Smooth muscle cell (in vitro differentiated cells): Measurements from ENCODE around the gene TREM1. TPM values are rescaled to one million over a fixed set of nuclear protein-coding genes. Genes with fewer than 3 reads are reported as not detected.

ENCODE experiments used
- DNase-seq: peaks from one replicate; lab custom pipeline; 2025; ENCODE audit not compliant: unreplicated experiment; lab: John Stamatoyannopoulos, UW
- H2AFZ ChIP-seq: fragments of 200-600 bp; sonication (generic); 2 replicates; pipeline ENCODE4 v1.6.0; 2016; ENCODE audit warnings: antibody characterized with exemption, low read depth, mild to moderate bottlenecking
- H3F3A ChIP-seq: fragments of 200-600 bp; sonication (generic); 2 replicates; pipeline ENCODE4 v1.6.0; 2017; ENCODE audit warnings: antibody characterized with exemption, low read depth
- H3K27ac ChIP-seq: fragments of 200-600 bp; sonication (generic); 2 replicates; pipeline ENCODE4 v1.5.1; 2016; ENCODE audit warnings: low read depth, mild to moderate bottlenecking
- H3K27me3 ChIP-seq: fragments of 200-600 bp; sonication (generic); 2 replicates; pipeline ENCODE4 v1.6.1; 2016; ENCODE audit warnings: low read depth, mild to moderate bottlenecking
- H3K36me3 ChIP-seq: fragments of 200-600 bp; sonication (generic); 2 replicates; pipeline ENCODE4 v1.5.1; 2016; ENCODE audit warnings: low read depth
- H3K4me1 ChIP-seq: fragments of 200-600 bp; sonication (generic); 2 replicates; pipeline ENCODE4 v1.5.1; 2016; ENCODE audit warnings: low read depth
- H3K4me2 ChIP-seq: fragments of 200-600 bp; sonication (generic); 2 replicates; pipeline ENCODE4 v1.6.0; 2016; ENCODE audit warnings: mild to moderate bottlenecking
- H3K4me3 ChIP-seq: fragments of 200-600 bp; sonication (generic); 2 replicates; pipeline ENCODE4 v1.5.1; 2016; ENCODE audit warnings: mild to moderate bottlenecking
- H3K79me2 ChIP-seq: fragments of 200-600 bp; sonication (generic); 2 replicates; pipeline ENCODE4 v1.6.0; 2016; ENCODE audit warnings: low read depth, mild to moderate bottlenecking
- H3K9ac ChIP-seq: fragments of 200-600 bp; sonication (generic); 2 replicates; pipeline ENCODE4 v1.6.0; 2016; ENCODE audit warnings: low read depth
- H3K9me3 ChIP-seq: fragments of 200-600 bp; sonication (generic); replicated peaks from 2 replicates; pipeline ENCODE4 v1.5.1; 2016; ENCODE audit warnings: low read depth
- H4K20me1 ChIP-seq: fragments of 200-600 bp; sonication (generic); 2 replicates; pipeline ENCODE4 v1.6.0; 2016; ENCODE audit warnings: low read depth
- CTCF ChIP-seq: fragments of 200-600 bp; sonication (generic); IDR thresholded peaks from 2 replicates; pipeline ENCODE4 v1.5.1; 2017; ENCODE audit warnings: borderline replicate concordance, mild to moderate bottlenecking, antibody characterized with exemption; ENCODE audit not compliant: insufficient read depth, poor library complexity, severe bottlenecking
- WGBS: methylation state at CpG from one replicate; pipeline ENCODE4 v1.1.7; 2016; ENCODE audit warnings: low lambda C conversion rate; 5-methylcytosine and 5-hydroxymethylcytosine counted together
- polyA plus RNA-seq: library from polyadenylated mRNA; unstranded; fragments of >200 nt; fragmentation: Nextera tagmentation; extraction: Ambion mirVana; gene quantifications from 2 replicates; pipeline ENCODE4 v1.2.1, GENCODE V29; 2016
- total RNA-seq: library from RNA; depleted of rRNA; stranded (reverse); fragments of >200 nt; gene quantifications from 2 replicates; pipeline ENCODE4 v1.2.3, GENCODE V29; 2014

The TREM1 gene
- total and polyA plus RNA-seq, 2 experiments from 2014 or later, result 6.9 to 14.1 TPM

GRCh38 chr6:41331401-41332150 is 45.1 kb upstream of the TREM1 start:
- H4K20me1 ChIP-seq, result no peaks in the 10 kb centered on the region
- H3F3A ChIP-seq, result no peaks in the 10 kb centered on the region
- no peak for TF ChIP-seq CTCF
- H3K4me3 ChIP-seq, result no peak overlapping the region
- no peaks in the 10 kb centered on the region for H3K9me3 ChIP-seq
- 89% methylated on average over 11 of the region's 11 CpGs for WGBS
- H3K9ac ChIP-seq, result no peak overlapping the region
- no peak for DNase-seq
- no peak overlapping the region for H2AFZ ChIP-seq
- H3K27ac ChIP-seq, result no peak overlapping the region
- no peaks in the 10 kb centered on the region for H3K36me3 ChIP-seq
- no peak overlapping the region for H3K4me2 ChIP-seq
- H3K4me1 ChIP-seq, result no peaks in the 10 kb centered on the region
- H3K27me3 ChIP-seq, result peaks cover 24% of the 10 kb centered on the region
- no peaks in the 10 kb centered on the region for H3K79me2 ChIP-seq

GRCh38 chr6:41327177-41327576 is 40.7 kb upstream of the TREM1 start:
- no peaks in the 10 kb centered on the region for H4K20me1 ChIP-seq
- DNase-seq, result no peak
- H3K9me3 ChIP-seq, result no peaks in the 10 kb centered on the region
- no peak overlapping the region for H2AFZ ChIP-seq
- no peaks in the 10 kb centered on the region for H3K4me1 ChIP-seq
- no peaks in the 10 kb centered on the region for H3K79me2 ChIP-seq
- no peak overlapping the region for H3K4me3 ChIP-seq
- no peak overlapping the region for H3K4me2 ChIP-seq
- H3F3A ChIP-seq, result no peaks in the 10 kb centered on the region
- no peak overlapping the region for H3K9ac ChIP-seq
- no peaks in the 10 kb centered on the region for H3K36me3 ChIP-seq
- TF ChIP-seq CTCF, result no peak
- 61% methylated on average over 2 of the region's 2 CpGs for WGBS
- no peak overlapping the region for H3K27ac ChIP-seq
- H3K27me3 ChIP-seq, result peaks cover 49% of the 10 kb centered on the region

GRCh38 chr6:41326092-41326491 is 39.6 kb upstream of the TREM1 start:
- Histone ChIP-seq H2AFZ (no peak overlapping the region), H3K27ac (no peak overlapping the region), H3K4me3 (no peak overlapping the region), H3F3A (no peaks in the 10 kb centered on the region), H4K20me1 (no peaks in the 10 kb centered on the region), H3K27me3 (peaks cover 49% of the 10 kb centered on the region), H3K9ac (no peak overlapping the region), H3K9me3 (no peaks in the 10 kb centered on the region), H3K36me3 (no peaks in the 10 kb centered on the region), H3K4me2 (no peak overlapping the region), H3K4me1 (no peaks in the 10 kb centered on the region), H3K79me2 (no peaks in the 10 kb centered on the region)
- DNase-seq, result no peak
- TF ChIP-seq CTCF, result no peak
- 75% methylated on average over 9 of the region's 9 CpGs for WGBS
